Measurements from ENCODE around the gene UIMC1. TPM values are rescaled to one million over a fixed set of nuclear protein-coding genes. Genes with fewer than 3 reads are reported as not detected.

The UIMC1 gene
- total RNA-seq, 2 donors from 2014 or later, result 46.6 to 50.8 TPM

GRCh38 chr5:176894298-176894697 lies 112.3 kb downstream of the UIMC1 start:
- no peaks in the 10 kb centered on the region for H3K27me3 Mint-ChIP-seq (ENCODE audit: insufficient read depth)
- DNase-seq, result no peak
- no peaks in the 10 kb centered on the region for H3K36me3 ChIP-seq (ENCODE audit: control insufficient read depth, insufficient read depth, low read length)
- 92 to 97% methylated on average over 6 of the region's 6 CpGs for WGBS, 2 experiments (ENCODE audit: insufficient coverage in 1 of 2, insufficient read length in 1 of 2)
- no peaks in the 10 kb centered on the region for H3K9me3 Mint-ChIP-seq
- H3K9me3 ChIP-seq (ENCODE audit: control insufficient read depth, low read length), result no peaks in the 10 kb centered on the region
- no peak overlapping the region for H3K27ac Mint-ChIP-seq
- H3K27ac ChIP-seq (ENCODE audit: low read depth, low read length), result no peak overlapping the region
- no peak overlapping the region for H3K4me3 ChIP-seq (ENCODE audit: low read length)
- H3K4me1 ChIP-seq (ENCODE audit: control insufficient read depth, insufficient read depth, low read length), result no peaks in the 10 kb centered on the region
- H3K9ac ChIP-seq (ENCODE audit: extremely low read depth, low read length, poor library complexity, severe bottlenecking), result no peak overlapping the region
- H3K4me3 Mint-ChIP-seq, result no peak overlapping the region
- no peaks in the 10 kb centered on the region for H3K27me3 ChIP-seq (ENCODE audit: control insufficient read depth, insufficient read depth, low read length, poor library complexity, severe bottlenecking)
- H3K4me1 Mint-ChIP-seq, result no peaks in the 10 kb centered on the region
- TF ChIP-seq, protein P1, sequence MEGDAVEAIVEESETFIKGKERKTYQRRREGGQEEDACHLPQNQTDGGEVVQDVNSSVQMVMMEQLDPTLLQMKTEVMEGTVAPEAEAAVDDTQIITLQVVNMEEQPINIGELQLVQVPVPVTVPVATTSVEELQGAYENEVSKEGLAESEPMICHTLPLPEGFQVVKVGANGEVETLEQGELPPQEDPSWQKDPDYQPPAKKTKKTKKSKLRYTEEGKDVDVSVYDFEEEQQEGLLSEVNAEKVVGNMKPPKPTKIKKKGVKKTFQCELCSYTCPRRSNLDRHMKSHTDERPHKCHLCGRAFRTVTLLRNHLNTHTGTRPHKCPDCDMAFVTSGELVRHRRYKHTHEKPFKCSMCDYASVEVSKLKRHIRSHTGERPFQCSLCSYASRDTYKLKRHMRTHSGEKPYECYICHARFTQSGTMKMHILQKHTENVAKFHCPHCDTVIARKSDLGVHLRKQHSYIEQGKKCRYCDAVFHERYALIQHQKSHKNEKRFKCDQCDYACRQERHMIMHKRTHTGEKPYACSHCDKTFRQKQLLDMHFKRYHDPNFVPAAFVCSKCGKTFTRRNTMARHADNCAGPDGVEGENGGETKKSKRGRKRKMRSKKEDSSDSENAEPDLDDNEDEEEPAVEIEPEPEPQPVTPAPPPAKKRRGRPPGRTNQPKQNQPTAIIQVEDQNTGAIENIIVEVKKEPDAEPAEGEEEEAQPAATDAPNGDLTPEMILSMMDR (conservative IDR thresholded peaks at IDR 0.05), result no peak
- H3K36me3 Mint-ChIP-seq (ENCODE audit: low read depth), result no peaks in the 10 kb centered on the region

- TF ChIP-seq, protein P1 (conservative IDR thresholded peaks at IDR 0.05), result no peak
- no peak overlapping the region for H3K27ac ChIP-seq (ENCODE audit: low read depth, low read length)
- WGBS, 2 experiments (ENCODE audit: insufficient coverage in 1 of 2, insufficient read length in 1 of 2), result 80 to 93% methylated on average over 2 to 3 of the region's 3 CpGs
- H3K4me1 ChIP-seq (ENCODE audit: control insufficient read depth, insufficient read depth, low read length), result no peaks in the 10 kb centered on the region
- H3K27me3 ChIP-seq (ENCODE audit: control insufficient read depth, insufficient read depth, low read length, poor library complexity, severe bottlenecking), result no peaks in the 10 kb centered on the region
- H3K4me3 Mint-ChIP-seq, result no peak overlapping the region
- no peak overlapping the region for H3K9ac ChIP-seq (ENCODE audit: extremely low read depth, low read length, poor library complexity, severe bottlenecking)
- H3K36me3 ChIP-seq (ENCODE audit: control insufficient read depth, insufficient read depth, low read length), result no peaks in the 10 kb centered on the region
- no peaks in the 10 kb centered on the region for H3K9me3 ChIP-seq (ENCODE audit: control insufficient read depth, low read length)
- H3K27ac Mint-ChIP-seq, result no peak overlapping the region
- no peaks in the 10 kb centered on the region for H3K9me3 Mint-ChIP-seq
- H3K36me3 Mint-ChIP-seq (ENCODE audit: low read depth), result no peaks in the 10 kb centered on the region
- no peaks in the 10 kb centered on the region for H3K27me3 Mint-ChIP-seq (ENCODE audit: insufficient read depth)
- no peak overlapping the region for H3K4me3 ChIP-seq (ENCODE audit: low read length)
- peak; percentile 39 for DNase-seq
- H3K4me1 Mint-ChIP-seq, result no peaks in the 10 kb centered on the region
These were observed 113.9 kb downstream of the UIMC1 start for GRCh38 chr5:176892663-176893062.

DNA sequence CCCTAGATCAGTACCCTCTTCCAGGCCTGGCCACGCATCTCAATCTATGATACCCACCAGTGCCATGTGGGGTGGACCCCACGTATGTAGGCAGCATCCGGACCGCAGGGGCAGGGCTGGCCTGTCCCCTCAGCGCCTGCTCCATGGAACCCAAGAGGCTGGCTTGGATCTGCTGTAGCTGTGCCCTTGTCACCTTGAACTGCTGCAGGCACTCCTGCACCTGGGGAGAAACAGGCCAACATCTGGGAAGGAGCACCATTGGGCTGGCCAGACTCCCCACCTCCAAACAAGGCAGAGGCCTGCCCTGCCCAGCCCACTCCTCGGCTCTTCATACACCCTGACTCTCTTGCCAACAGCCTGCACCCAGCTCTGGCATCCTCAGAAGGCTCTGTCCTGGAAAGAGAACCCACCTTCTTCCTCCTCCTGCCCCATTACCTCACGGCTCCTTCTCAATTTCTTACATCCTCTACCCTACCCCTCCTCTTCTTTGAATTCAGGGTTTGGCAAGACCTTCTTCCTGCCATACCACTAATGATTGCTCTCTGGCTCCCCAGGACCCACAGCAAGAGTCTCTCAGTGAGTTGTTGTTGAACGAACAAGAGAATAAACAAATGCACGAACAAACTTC lies 115.1 kb downstream of the UIMC1 start:
- H3K36me3 Mint-ChIP-seq (ENCODE audit: low read depth), result no peaks in the 10 kb centered on the region
- no peak overlapping the region for H3K4me3 Mint-ChIP-seq
- Histone ChIP-seq H3K9me3 (ENCODE audit: control insufficient read depth, low read length) (no peaks in the 10 kb centered on the region), H3K27me3 (ENCODE audit: control insufficient read depth, insufficient read depth, low read length, poor library complexity, severe bottlenecking) (no peaks in the 10 kb centered on the region), H3K4me1 (ENCODE audit: control insufficient read depth, insufficient read depth, low read length) (no peaks in the 10 kb centered on the region), H3K36me3 (ENCODE audit: control insufficient read depth, insufficient read depth, low read length) (no peaks in the 10 kb centered on the region), H3K9ac (ENCODE audit: extremely low read depth, low read length, poor library complexity, severe bottlenecking) (no peak overlapping the region), H3K4me3 (ENCODE audit: low read length) (no peak overlapping the region), H3K27ac (ENCODE audit: low read depth, low read length) (no peak overlapping the region)
- TF ChIP-seq, protein P1 (conservative IDR thresholded peaks at IDR 0.05), result no peak
- no peak overlapping the region for H3K27ac Mint-ChIP-seq
- H3K4me1 Mint-ChIP-seq, result no peaks in the 10 kb centered on the region
- H3K9me3 Mint-ChIP-seq, result no peaks in the 10 kb centered on the region
- H3K27me3 Mint-ChIP-seq (ENCODE audit: insufficient read depth), result peaks cover under 1% of the 10 kb centered on the region
- DNase-seq, result no peak
- 90 to 96% methylated on average over 7 to 9 of the region's 9 CpGs for WGBS, 2 experiments (ENCODE audit: insufficient coverage in 1 of 2, insufficient read length in 1 of 2)
